Rectal smooth muscle tissue (tissue), 1 donor: Measurements from ENCODE around the gene DCP1B.
A peak's percentile ranks its signal among the peaks of the same experiment; 100 is the strongest.

Experiments
- H3K27ac ChIP-seq: one replicate; pipeline ENCODE4 v1.7.0; 2013; ENCODE audit warnings: low read depth, low read length, inconsistent platforms
- H3K27me3 ChIP-seq: one replicate; pipeline ENCODE4 v1.7.0; 2013; ENCODE audit warnings: low read length; ENCODE audit not compliant: control insufficient read depth, insufficient read depth
- H3K36me3 ChIP-seq: one replicate; pipeline ENCODE4 v1.7.0; 2013; ENCODE audit warnings: low read length; ENCODE audit not compliant: control insufficient read depth, insufficient read depth
- H3K4me1 ChIP-seq: one replicate; pipeline ENCODE4 v1.7.0; 2013; ENCODE audit warnings: low read length; ENCODE audit not compliant: control insufficient read depth, insufficient read depth
- H3K4me3 ChIP-seq: one replicate; pipeline ENCODE4 v1.7.0; 2013; ENCODE audit warnings: low read length
- H3K9ac ChIP-seq: one replicate; pipeline ENCODE4 v1.7.0; 2013; ENCODE audit warnings: low read length

Gene DCP1B

DNA sequence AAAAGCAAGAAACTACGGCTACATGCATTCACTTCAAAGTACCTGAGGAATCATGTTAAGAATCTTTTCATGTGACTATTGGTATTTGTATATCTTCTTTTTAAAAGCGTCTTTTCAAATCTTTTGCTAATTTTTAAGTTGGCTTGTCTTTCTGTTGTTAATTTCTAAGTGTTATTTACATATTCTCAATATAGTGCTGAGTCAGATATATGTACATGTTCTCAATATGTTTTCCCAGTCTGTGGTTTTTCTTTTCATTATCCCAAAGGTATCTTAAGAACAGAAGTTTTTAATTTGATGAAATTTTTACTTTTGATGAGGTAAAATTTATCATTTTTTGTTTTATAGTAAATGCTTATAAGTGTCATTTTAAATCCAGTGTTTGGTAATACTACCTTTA is 24.0 kb downstream of the DCP1B start:
- H3K27me3 ChIP-seq, result no peaks in the 10 kb centered on the region
- H3K4me3 ChIP-seq, result no peak overlapping the region
- H3K36me3 ChIP-seq, result no peaks in the 10 kb centered on the region
- H3K27ac ChIP-seq, result peak overlapping the region; percentile 94
- peaks cover 28% of the 10 kb centered on the region for H3K4me1 ChIP-seq
- H3K9ac ChIP-seq, result no peak overlapping the region

DNA sequence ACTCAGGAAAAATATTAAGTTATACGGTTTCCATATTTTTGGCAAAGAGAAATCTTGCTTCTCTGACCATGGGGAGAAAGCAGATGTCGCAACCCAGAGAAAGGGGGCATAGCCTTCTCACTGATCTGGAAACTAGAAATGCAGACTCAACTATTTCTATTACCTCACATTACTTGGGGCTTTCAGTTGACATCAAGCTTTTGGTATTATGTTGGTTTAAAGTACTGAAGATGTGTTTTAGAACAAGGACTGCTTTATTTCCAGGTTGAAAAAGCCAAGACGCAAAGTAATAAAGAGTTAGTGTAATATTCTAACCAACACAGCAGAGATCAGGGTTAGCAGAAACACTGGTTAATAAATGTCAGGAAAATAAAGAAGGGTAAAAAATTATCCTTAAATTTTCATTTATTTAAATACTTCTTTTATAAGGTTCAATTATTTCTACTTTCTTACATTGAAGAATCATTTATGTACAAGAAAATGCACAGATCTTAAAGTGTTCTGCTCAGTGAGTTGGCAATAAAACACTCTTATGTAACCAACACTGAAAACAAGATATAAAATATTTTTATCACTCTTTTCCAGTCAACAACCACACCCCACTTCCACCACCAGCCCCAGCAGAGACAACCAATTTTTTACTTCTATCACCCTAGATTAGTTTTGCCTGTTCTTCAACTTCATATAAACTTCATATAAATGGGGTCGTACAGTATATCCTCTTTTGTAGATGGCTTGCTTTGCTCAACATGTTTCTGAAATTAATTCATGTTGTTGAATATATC is 26.0 kb downstream of the DCP1B start:
- H3K36me3 ChIP-seq, result no peaks in the 10 kb centered on the region
- no peaks in the 10 kb centered on the region for H3K27me3 ChIP-seq
- peak overlapping the region; percentile 94 for H3K27ac ChIP-seq
- peaks cover 45% of the 10 kb centered on the region for H3K4me1 ChIP-seq
- H3K9ac ChIP-seq, result no peak overlapping the region
- no peak overlapping the region for H3K4me3 ChIP-seq

DNA sequence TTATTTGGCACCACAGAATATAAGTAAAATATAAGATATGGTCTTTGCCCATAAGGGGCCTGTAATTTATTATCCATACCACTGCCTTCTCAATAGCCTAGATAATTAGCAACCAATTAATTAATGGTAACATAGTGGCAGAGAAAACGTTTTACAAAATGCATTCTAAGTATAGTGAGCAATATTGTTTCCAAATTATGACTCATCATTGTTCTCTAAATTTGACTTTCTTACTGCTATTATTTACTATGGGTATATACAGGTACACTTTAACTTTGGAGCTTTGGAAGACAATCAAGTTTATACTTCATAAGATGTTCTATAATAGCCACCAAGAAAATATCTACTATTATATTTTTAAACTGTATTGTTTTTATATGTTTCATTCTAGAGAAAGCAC is 26.7 kb downstream of the DCP1B start:
- Histone ChIP-seq H3K9ac (no peak overlapping the region), H3K4me1 (peaks cover 47% of the 10 kb centered on the region), H3K27me3 (no peaks in the 10 kb centered on the region), H3K36me3 (no peaks in the 10 kb centered on the region), H3K4me3 (no peak overlapping the region), H3K27ac (peak overlapping the region; percentile 94)

DNA sequence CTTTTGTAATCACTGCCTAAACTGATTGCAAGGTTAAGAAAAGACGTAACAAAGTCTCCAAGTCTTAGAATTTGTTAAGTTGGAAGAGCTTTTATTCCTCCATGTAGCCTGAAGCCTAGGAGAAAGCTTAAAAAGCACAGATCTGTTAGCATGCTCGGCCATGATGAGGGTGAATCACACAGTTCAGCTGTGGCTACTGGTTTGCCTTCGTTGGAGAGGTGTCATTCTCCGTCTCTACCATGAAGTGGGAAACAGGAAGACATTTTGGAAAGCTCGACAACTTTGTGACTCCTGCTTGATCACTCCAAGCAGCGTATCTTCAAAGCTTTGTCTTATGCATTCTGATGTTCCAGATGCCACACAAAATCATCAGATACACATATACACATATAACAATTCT is 27.1 kb downstream of the DCP1B start:
- peak overlapping the region; percentile 94 for H3K27ac ChIP-seq
- H3K27me3 ChIP-seq, result no peaks in the 10 kb centered on the region
- H3K36me3 ChIP-seq, result no peaks in the 10 kb centered on the region
- H3K4me1 ChIP-seq, result peaks cover 51% of the 10 kb centered on the region
- H3K9ac ChIP-seq, result no peak overlapping the region
- H3K4me3 ChIP-seq, result no peak overlapping the region

DNA sequence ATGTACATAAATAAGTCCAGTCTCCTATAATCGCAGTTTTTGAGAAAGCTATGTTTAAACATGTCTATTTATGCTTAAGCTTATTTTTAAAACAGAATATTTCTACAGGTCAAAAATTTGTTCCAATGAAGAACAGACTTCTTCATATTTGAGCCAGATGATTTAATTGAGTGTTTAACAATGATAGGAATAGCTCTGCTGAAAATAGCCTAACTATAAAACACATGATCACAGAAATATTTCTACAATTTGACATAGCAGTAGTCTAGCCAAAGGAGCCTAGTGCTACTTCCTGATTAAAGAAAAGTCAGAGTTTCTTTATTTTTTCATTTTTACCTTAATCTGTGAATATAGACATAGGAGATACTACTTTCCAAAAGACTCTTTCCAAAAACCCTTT is 29.4 kb downstream of the DCP1B start:
- no peaks in the 10 kb centered on the region for H3K36me3 ChIP-seq
- no peak overlapping the region for H3K4me3 ChIP-seq
- H3K4me1 ChIP-seq, result peaks cover 66% of the 10 kb centered on the region

DNA sequence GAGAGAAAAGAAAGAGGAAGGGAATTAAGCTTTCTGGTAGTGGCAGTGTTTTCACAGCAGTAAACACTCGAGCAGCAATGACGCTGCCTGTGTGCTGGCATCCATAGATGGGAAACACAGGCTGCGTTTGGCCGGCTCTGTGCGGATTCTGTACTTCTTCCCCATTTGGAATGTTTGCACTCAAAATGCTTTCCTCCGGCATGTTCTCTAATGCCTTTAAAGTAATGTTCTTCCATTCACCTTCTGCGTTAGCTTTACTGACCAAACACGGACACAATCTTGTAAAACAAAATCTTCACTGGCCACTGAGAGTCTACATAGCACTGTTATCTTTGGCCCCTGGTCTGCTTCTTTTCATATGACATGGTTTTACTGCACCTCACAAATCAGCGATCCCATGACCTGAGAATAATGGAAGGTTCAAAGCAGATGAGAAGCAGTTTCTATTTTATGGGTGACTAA is 31.4 kb downstream of the DCP1B start:
- no peak overlapping the region for H3K4me3 ChIP-seq
- peak overlapping the region; percentile 94 for H3K27ac ChIP-seq
- H3K9ac ChIP-seq, result no peak overlapping the region
- peaks cover 77% of the 10 kb centered on the region for H3K4me1 ChIP-seq
- H3K36me3 ChIP-seq, result no peaks in the 10 kb centered on the region
- no peaks in the 10 kb centered on the region for H3K27me3 ChIP-seq

More for the DNA sequence above, 29.4 kb downstream of the DCP1B start:
- Histone ChIP-seq H3K27me3 (no peaks in the 10 kb centered on the region), H3K27ac (peak overlapping the region; percentile 94), H3K9ac (no peak overlapping the region)

DNA sequence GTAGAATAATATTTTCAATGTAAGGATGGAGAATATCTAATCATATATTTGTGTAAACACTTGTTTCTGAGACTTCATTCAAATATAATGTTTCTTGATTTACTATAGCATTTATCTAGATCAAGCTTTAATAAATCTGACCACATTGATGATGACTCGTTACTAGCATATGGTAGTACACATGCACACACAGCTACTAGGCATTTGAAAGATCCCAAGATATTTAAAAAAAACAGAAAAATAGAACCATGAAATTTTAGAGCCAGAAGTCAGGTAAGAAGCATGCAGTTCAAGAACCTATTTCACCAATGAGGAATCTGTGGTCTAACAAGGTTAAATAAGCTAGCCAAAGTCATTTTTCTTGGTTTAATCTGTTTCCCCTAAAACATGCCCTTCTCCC is 32.0 kb downstream of the DCP1B start:
- Histone ChIP-seq H3K9ac (no peak overlapping the region), H3K27me3 (no peaks in the 10 kb centered on the region), H3K36me3 (no peaks in the 10 kb centered on the region), H3K4me3 (no peak overlapping the region), H3K4me1 (peaks cover 75% of the 10 kb centered on the region), H3K27ac (peak overlapping the region; percentile 94)

DNA sequence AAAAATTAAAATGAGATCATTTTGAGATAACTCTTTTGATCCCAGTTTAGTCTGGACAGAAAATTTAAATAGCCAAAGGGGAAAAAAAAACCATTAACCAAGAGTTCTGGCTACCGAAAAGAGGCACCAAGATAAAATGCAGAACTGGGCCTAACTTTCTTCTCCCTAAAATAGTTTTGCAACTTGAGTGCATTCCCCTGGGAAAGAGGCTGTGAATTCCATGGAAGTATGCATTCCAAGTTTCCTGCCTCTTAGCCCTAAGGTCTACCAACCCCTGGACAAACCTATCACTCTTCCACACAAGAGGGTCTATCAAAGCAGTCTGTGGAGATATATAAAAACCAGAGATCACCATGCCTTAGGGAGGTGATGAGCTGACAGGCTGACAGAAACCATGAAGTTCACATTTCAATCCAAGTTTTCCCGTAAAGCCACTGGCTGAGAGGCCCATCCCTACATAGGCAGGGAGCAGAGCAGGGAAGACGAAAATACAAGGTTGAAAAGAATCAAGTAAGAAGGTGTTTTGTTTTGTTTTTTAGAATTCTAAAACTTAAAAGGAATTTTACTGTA is 33.8 kb downstream of the DCP1B start:
- no peak overlapping the region for H3K9ac ChIP-seq
- H3K27ac ChIP-seq, result peak overlapping the region; percentile 94
- H3K4me3 ChIP-seq, result no peak overlapping the region
- H3K36me3 ChIP-seq, result no peaks in the 10 kb centered on the region
- peaks cover 84% of the 10 kb centered on the region for H3K4me1 ChIP-seq
- H3K27me3 ChIP-seq, result no peaks in the 10 kb centered on the region

DNA sequence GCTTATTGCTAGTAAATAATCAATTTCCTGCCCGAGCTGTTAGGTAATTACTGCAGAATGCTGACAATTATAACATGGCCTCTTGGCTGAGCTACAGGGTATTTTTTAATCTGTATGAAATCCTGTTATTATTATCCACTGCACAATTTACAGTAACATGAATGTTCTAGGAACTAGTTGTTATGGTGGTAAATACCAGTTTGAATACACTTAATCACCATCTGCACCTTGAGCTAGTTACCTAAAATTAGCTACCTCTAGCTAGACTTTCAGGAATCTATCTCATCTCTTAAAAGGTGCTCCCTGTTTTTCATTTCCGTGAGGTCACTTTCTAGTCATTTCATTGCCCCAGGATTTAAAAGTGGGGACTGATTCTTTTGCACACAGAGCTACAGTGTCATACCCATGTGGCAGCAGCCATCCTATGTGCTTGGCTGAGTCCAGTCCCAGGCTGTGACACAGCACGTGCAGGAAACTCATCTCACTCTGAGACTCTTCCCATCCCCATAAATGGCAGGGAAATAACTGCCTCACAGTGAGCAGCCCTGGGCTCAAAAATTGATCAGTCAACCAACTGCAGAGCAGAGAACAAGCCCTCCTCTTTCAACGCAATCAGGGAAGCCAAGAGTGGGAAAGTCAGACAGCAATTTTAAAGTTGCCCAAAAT is 37.6 kb downstream of the DCP1B start:
- H3K36me3 ChIP-seq, result peaks cover 3% of the 10 kb centered on the region
- no peaks in the 10 kb centered on the region for H3K27me3 ChIP-seq
- no peak overlapping the region for H3K4me3 ChIP-seq
- H3K4me1 ChIP-seq, result peaks cover 68% of the 10 kb centered on the region
- H3K9ac ChIP-seq, result no peak overlapping the region
- peak overlapping the region; percentile 94 for H3K27ac ChIP-seq

DNA sequence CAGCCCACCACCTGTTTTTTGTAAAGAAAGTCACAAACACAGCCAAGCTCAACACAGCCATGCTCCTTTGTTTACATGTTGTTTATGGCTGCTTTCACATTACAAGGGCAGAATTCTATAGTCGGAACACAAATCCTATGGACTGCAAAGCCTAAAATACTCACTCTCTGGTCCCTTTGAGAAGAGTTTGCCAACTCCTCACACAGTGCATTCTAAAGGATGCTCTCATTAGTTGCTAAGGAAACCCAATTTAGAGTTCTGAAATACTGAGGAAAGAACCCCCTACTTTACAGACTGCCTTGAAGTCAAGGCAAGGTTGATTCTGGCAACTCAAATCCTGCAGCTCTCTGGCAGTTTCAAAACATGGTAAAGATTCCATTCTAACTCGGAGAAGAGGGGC is 38.3 kb downstream of the DCP1B start:
- Histone ChIP-seq H3K9ac (no peak overlapping the region), H3K4me3 (no peak overlapping the region), H3K4me1 (peaks cover 70% of the 10 kb centered on the region), H3K27ac (peak overlapping the region; percentile 94), H3K27me3 (no peaks in the 10 kb centered on the region), H3K36me3 (peaks cover 6% of the 10 kb centered on the region)

DNA sequence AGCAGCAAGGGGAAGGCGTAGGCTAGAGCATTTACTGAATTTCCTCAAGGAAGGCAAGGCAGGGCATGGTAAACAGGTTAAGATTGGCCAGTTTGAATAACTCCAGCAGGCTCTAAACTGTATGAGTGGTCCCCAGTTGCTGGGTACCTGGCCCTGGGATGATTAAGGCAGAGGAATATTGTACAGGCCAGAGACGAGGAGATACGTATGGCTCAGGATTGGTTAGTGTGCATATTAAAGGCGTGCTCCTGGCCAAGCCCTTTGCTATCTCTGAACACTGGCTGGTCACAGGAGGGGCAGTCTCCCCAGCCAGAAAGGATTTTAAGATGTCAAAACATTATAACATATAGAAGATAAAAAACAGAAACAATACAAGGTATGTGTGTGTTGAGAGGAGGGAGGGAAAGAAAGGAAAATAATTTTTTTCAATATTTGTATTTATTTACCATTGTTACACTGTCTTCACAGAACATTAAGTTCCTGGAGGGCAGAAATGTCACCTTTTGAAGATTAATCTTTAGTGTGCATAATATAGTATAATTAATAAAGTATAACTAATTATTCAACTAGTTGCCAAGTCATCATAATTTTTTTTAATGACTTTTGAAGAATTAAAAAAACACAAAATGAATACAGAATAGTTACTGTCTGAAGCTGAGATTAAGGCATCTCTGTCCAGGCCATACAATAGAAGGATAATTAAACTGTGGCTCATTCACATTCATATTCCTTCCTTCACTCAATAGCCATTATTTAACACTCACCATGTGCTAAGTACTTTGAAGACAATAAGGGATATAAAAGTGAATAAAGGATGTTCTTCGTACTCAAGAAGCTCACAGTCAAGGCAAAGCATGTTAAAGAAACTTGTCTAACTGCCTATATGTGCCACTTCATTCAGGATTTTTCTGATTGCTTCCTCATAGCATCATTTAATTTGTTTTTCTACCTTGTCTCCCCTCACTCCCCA is 41.9 kb downstream of the DCP1B start:
- H3K27ac ChIP-seq, result peak overlapping the region; percentile 86
- no peak overlapping the region for H3K9ac ChIP-seq
- H3K4me3 ChIP-seq, result no peak overlapping the region
- H3K27me3 ChIP-seq, result no peaks in the 10 kb centered on the region
- H3K36me3 ChIP-seq, result peaks cover 7% of the 10 kb centered on the region
- H3K4me1 ChIP-seq, result peaks cover 41% of the 10 kb centered on the region

DNA sequence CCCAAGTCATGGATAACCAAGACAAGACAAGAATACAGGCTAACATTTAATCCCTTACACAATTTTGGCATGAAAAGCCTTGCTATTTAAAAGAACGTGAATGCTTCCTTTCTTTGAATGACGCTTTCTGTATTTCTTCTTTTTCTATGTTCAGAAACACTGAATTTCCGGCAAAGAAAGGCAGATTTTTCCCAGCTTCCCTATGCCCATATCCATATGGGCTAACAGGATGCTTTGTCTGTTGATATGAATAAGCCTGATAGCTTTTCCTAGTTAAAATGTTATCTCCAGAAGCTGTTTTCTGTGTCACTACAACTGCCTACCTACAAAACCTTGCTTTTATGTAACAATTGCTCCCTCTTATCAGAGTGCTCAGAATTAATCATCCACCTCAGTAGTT is 47.5 kb downstream of the DCP1B start:
- Histone ChIP-seq H3K27me3 (no peaks in the 10 kb centered on the region), H3K27ac (no peak overlapping the region), H3K36me3 (peaks cover 14% of the 10 kb centered on the region), H3K9ac (no peak overlapping the region), H3K4me1 (peaks cover 10% of the 10 kb centered on the region), H3K4me3 (no peak overlapping the region)
